Adrenal gland (tissue), 5 donors: ENCODE results near the gene LDHB.

ENCODE experiments used
- CTCF ChIP-seq, 6 experiments: fragments of 450-650 bp in 4 of 6; fragments of 200-600 bp in 2 of 6; sonication (generic) in 1 of 6; IDR thresholded peaks; 1 replicate in 5 of 6; 2 replicates in 1 of 6; pipeline versions ENCODE4 v1.5.1 to v1.8.0; 2016 to 2021; ENCODE audit warnings: antibody characterized with exemption in 6 of 6, mild to moderate bottlenecking in 2 of 6, moderate library complexity in 1 of 6
- POLR2A ChIP-seq, 2 donors: fragments of 450-650 bp; IDR thresholded peaks; one replicate each; pipeline ENCODE4 v1.6.1; 2017; ENCODE audit warnings: antibody characterized with exemption in 2 of 2, mild to moderate bottlenecking in 2 of 2, moderate library complexity in 1 of 2
- donor health status: DM: no; HTN: no; CAD: no.

GRCh38 chr12:21666722-21667121 lies 9.1 kb upstream of the LDHB start:
- TF ChIP-seq CTCF (IDR thresholded peaks at IDR 0.05) (no peak), POLR2A (IDR thresholded peaks at IDR 0.05) (no peak)
